Measurements from ENCODE around the gene PCGF6.
A peak's percentile ranks its signal among the peaks of the same experiment; 100 is the strongest.
"Not testable (repeated sequence)": the region's sequence is repeated elsewhere in the genome, so short reads cannot be mapped to it uniquely, and the experiment has no call there.

PCGF6 gene

DNA sequence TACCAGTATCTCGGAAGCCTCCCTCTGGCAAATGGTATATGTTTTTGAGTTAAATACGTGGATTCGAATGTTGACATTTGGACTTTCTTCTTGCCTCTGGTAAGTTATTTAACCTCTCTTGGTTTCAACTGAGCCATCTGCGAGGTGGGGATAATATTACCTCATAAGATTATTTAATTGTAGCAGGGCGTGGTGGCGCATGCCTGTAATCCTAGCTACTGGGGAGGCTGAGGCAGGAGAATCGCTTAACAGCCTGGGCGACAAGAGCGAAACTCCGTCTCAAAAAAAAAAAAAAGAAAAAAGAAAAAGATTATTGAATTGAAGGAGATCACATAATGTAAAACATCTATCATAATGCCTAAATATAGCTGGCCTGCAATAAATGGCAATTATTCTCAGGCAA is 16.4 kb upstream of the PCGF6 start:
- intact Hi-C loops (cut with DNase I; ENCODE audit: low total_unique reads), result loop anchor here (2.0 to 10.0 kb wide), 2 partner anchors 27 to 653 kb away; partner anchors contain the start of genes ARL3 and SFXN2
- peak overlapping the region; percentile 80 to 94 for H3K27ac ChIP-seq
- H3K4me1 ChIP-seq, result peaks cover 0 to 20% (median 15%) of the 10 kb centered on the region in 4 donors
- peak overlapping the region; percentile 68 to 98 for H3K4me3 ChIP-seq
- H3K36me3 ChIP-seq, result no peaks in the 10 kb centered on the region
- no peaks in the 10 kb centered on the region for H3K9me3 ChIP-seq
- H3K27me3 ChIP-seq, result no peaks in the 10 kb centered on the region
- TF ChIP-seq, protein P1, sequence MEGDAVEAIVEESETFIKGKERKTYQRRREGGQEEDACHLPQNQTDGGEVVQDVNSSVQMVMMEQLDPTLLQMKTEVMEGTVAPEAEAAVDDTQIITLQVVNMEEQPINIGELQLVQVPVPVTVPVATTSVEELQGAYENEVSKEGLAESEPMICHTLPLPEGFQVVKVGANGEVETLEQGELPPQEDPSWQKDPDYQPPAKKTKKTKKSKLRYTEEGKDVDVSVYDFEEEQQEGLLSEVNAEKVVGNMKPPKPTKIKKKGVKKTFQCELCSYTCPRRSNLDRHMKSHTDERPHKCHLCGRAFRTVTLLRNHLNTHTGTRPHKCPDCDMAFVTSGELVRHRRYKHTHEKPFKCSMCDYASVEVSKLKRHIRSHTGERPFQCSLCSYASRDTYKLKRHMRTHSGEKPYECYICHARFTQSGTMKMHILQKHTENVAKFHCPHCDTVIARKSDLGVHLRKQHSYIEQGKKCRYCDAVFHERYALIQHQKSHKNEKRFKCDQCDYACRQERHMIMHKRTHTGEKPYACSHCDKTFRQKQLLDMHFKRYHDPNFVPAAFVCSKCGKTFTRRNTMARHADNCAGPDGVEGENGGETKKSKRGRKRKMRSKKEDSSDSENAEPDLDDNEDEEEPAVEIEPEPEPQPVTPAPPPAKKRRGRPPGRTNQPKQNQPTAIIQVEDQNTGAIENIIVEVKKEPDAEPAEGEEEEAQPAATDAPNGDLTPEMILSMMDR (IDR thresholded peaks at IDR 0.05), result no peak
- DNase-seq, result no peak

DNA sequence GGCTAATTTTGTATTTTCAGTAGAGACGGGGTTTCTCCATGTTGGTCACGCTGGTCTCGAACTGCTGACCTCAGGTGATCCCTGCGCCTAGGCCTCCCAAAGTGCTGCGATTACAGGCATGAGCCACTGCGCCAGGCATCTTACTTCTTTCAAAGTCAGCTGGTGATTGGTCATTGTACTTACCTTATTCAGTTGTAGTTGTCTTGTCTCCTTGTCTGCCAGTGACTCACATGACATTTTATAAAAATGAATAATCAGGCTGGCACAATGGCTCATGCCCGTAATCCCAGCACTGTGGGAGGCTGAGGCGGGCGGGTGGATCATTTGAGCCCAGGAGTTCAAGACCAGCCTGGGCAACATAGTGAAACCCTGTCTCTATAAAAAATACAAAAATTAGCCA is 9.9 kb upstream of the PCGF6 start:
- H3K4me1 ChIP-seq, H3K36me3 ChIP-seq, H3K9me3 ChIP-seq, H3K27me3 ChIP-seq, H3K27ac ChIP-seq, DNase-seq, H3K4me3 ChIP-seq: not testable (repeated sequence)
- intact Hi-C loops (cut with DNase I; ENCODE audit: low total_unique reads), result loop anchor here (10.0 kb wide), 1 partner anchor 646 kb away; the partner anchor contains the start of genes ARL3 and SFXN2

DNA sequence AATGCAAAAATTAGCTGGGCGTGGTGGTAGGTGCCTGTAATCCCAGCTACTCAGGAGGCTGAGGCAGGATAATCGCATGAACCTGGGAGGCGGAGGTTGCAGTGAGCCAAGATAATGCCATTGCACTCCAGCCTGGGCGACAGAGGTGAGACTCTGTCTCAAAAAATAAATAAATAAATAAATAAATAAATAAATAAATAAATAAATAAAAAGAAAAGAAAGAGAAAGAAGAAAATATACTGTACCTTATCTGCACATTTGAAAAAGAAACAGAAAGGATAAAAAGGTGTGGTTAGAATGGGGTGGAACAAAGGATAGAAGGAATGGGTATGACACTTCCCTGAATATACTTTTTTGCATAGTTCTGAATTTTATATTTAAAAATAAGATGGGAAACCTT is 8.6 kb upstream of the PCGF6 start:
- H3K4me1 ChIP-seq; DNase-seq; H3K9me3 ChIP-seq; intact Hi-C loops (cut with DNase I; ENCODE audit: low total_unique reads); H3K27ac ChIP-seq; H3K4me3 ChIP-seq; H3K36me3 ChIP-seq; H3K27me3 ChIP-seq: not testable (repeated sequence)

DNA sequence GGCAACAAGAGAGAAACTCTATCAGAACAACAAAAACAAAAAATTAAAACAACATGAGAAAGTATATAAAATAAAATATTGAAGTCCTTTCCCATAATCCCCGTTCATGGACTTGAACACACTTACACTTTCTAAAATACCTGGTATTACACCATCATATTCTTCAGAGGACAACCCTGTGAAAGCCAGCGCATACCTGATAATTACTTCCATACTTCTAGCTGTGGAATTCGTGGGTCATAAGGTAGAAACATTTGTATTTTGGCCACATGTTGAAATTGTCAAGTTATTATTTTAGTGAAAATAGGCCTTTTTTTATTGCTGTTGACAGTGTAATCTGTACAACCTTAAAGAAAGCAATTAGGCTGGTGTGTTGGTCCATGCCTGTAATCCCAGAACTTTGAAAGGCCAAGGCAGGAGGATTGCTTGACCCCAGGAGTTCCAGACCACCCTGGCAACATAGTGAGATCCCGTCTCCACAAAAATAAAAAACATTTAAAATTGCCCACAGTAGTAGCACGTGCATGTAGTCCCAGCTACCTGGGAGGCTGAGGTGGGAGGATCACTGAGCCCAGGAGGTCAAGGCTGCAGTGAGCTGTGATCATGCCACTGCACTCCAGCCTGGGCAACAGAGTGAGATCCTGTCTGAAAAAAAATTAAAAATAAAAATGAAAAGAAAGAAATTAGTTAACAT is 5.1 kb upstream of the PCGF6 start:
- DNase-seq, result no peak
- Histone ChIP-seq H3K9me3 (no peaks in the 10 kb centered on the region), H3K36me3 (no peaks in the 10 kb centered on the region), H3K4me1 (peaks cover 0 to 5% (median 0%) of the 10 kb centered on the region in 4 donors), H3K27me3 (no peaks in the 10 kb centered on the region), H3K27ac (no peak overlapping the region), H3K4me3 (no peak overlapping the region)
- TF ChIP-seq, protein P1 (IDR thresholded peaks at IDR 0.05), result no peak
- intact Hi-C loops (cut with DNase I; ENCODE audit: low total_unique reads), result no loop called here

DNA sequence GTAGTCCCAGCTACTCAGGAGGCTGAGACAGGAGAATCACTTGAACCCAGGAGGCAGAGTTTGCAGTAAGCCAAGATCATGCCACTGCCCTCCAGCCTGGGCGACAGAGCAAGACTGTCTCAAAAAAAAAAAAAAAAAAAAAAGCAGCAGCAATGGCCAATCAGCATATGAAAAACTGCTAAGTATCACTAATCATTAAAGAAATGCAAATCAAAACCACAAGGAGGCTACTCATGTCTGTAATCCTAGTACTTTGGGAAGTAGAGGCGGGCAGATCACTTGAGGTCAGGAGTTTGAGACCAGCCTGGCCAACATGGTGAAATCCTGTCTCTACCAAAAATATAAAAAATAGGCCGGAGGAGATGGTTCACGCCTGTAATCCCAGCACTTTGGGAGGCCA is 3.6 kb upstream of the PCGF6 start:
- H3K4me3 ChIP-seq; intact Hi-C loops (cut with DNase I; ENCODE audit: low total_unique reads); DNase-seq; H3K27me3 ChIP-seq; H3K27ac ChIP-seq; H3K9me3 ChIP-seq; H3K36me3 ChIP-seq: not testable (repeated sequence)
- H3K4me1 ChIP-seq, result peaks cover 0 to 13% (median 5%) of the 10 kb centered on the region in 4 donors

DNA sequence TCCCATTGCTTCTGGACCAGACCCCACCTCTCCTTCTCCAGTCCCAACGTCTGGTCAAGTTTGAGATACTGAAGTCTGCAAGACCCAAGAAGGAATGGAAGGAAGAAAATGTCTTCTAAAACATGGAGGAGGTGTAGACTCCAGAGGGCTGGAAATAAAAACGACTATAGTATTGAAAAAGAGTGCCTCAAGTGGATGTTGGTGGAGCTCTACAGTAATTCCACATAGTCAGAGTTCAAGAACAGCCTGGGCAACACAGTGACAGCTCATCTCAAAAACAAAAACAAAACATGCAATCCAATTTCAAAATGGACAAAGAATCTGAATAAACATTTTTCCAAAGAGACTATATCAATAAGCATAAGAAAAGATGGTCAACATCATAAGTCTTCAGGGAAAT is 2.3 kb upstream of the PCGF6 start:
- Histone ChIP-seq H3K36me3 (peaks cover 0 to 6% (median 1%) of the 10 kb centered on the region in 3 donors), H3K4me1 (peaks cover 0 to 15% (median 5%) of the 10 kb centered on the region in 4 donors), H3K9me3 (no peaks in the 10 kb centered on the region), H3K4me3 (no peak overlapping the region), H3K27ac (no peak overlapping the region), H3K27me3 (no peaks in the 10 kb centered on the region)
- intact Hi-C loops (cut with DNase I; ENCODE audit: low total_unique reads), result no loop called here
- TF ChIP-seq, protein P1 (IDR thresholded peaks at IDR 0.05), result no peak
- DNase-seq, result no peak

DNA sequence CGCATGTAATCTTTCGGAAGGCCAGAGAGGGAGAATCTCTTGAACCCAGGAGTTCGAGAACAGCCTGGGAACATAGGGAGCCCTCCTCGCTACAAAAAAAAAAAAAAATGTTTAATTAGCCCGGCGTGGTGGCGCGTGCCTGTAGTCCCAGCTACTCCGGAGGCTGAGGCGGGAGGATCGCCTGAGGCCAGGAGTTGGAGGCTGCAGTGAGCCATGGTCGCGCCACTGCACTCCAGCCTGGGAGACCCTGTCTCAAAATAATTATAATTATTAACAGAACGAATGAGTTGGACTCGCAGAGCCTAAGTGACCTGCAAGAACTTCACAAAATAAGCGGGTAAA is 794 bp downstream of the PCGF6 start:
- TF ChIP-seq, protein P1 (IDR thresholded peaks at IDR 0.05), result no peak
- intact Hi-C loops (cut with DNase I; ENCODE audit: low total_unique reads), result no loop called here
- no peaks in the 10 kb centered on the region for H3K9me3 ChIP-seq
- H3K4me3 ChIP-seq, result peak overlapping the region; percentile 89 to 93
- H3K36me3 ChIP-seq, result peaks cover 18 to 38% (median 20%) of the 10 kb centered on the region in 3 donors
- H3K4me1 ChIP-seq, result peaks cover 0 to 15% (median 5%) of the 10 kb centered on the region in 4 donors
- no peaks in the 10 kb centered on the region for H3K27me3 ChIP-seq
- H3K27ac ChIP-seq, result peak overlapping the region; percentile 85 to 92
- no peak for DNase-seq
